HEK293 (cell line): ENCODE results near the gene PRPF6.

ENCODE experiments used
- ATF2 ChIP-seq: fragments of 450-650 bp; formaldehyde crosslinking; IDR thresholded peaks from 2 replicates; pipeline ENCODE4 v1.5.1; 2016; ENCODE audit warnings: missing biosample characterization, missing genetic modification characterization, low read depth
- BCL11A ChIP-seq: fragments of 450-650 bp; formaldehyde crosslinking; IDR thresholded peaks from 2 replicates; pipeline ENCODE4 v1.5.1; 2016; ENCODE audit warnings: low read depth, missing biosample characterization, missing genetic modification characterization
- INSM2 ChIP-seq: fragments of 450-650 bp; formaldehyde crosslinking; IDR thresholded peaks from 2 replicates; pipeline ENCODE4 v1.5.1; 2016; ENCODE audit warnings: missing biosample characterization, missing genetic modification characterization
- KLF1 ChIP-seq: fragments of 450-650 bp; formaldehyde crosslinking; IDR thresholded peaks from 2 replicates; pipeline ENCODE4 v1.5.1; 2016; ENCODE audit warnings: missing biosample characterization, missing genetic modification characterization
- KLF9 ChIP-seq: fragments of 450-650 bp; formaldehyde crosslinking; IDR thresholded peaks from 2 replicates; pipeline ENCODE4 v1.5.1; 2016; ENCODE audit warnings: missing biosample characterization, missing genetic modification characterization, low read depth
- PRDM1 ChIP-seq: fragments of 450-650 bp; formaldehyde crosslinking; IDR thresholded peaks from 2 replicates; pipeline ENCODE4; 2016; ENCODE audit warnings: missing biosample characterization, missing genetic modification characterization
- REPIN1 ChIP-seq: fragments of 450-650 bp; formaldehyde crosslinking; IDR thresholded peaks from 2 replicates; pipeline ENCODE4 v1.5.1; 2017; ENCODE audit warnings: missing biosample characterization, missing genetic modification characterization, low read depth
- SALL2 ChIP-seq: fragments of 450-650 bp; formaldehyde crosslinking; IDR thresholded peaks from 2 replicates; pipeline ENCODE4 v1.5.0; 2017; ENCODE audit warnings: missing biosample characterization, mild to moderate bottlenecking, missing genetic modification characterization, borderline replicate concordance
- SCRT2 ChIP-seq: fragments of 450-650 bp; formaldehyde crosslinking; IDR thresholded peaks from 2 replicates; pipeline ENCODE4 v1.5.1; 2016; ENCODE audit warnings: missing biosample characterization, missing genetic modification characterization
- SETDB1 ChIP-seq: IDR thresholded peaks from one replicate; pipeline ENCODE4 v1.6.1; 2017; ENCODE audit warnings: mild to moderate bottlenecking, low read length, moderate library complexity, mixed read lengths; ENCODE audit not compliant: insufficient read length
- ZBTB49 ChIP-seq: fragments of 450-650 bp; formaldehyde crosslinking; IDR thresholded peaks from 2 replicates; pipeline ENCODE4 v1.5.1; 2016; ENCODE audit warnings: missing biosample characterization, missing genetic modification characterization, low read depth
- ZFP37 ChIP-seq: fragments of 450-650 bp; formaldehyde crosslinking; IDR thresholded peaks from 2 replicates; pipeline ENCODE4 v1.5.1; 2016; ENCODE audit warnings: missing biosample characterization, missing genetic modification characterization
- ZNF121 ChIP-seq: fragments of 450-650 bp; formaldehyde crosslinking; IDR thresholded peaks from 2 replicates; pipeline ENCODE4 v1.5.1; 2016; ENCODE audit warnings: missing biosample characterization, missing genetic modification characterization
- ZNF132 ChIP-seq: fragments of 450-650 bp; formaldehyde crosslinking; IDR thresholded peaks from 2 replicates; pipeline ENCODE4 v1.5.1; 2017; ENCODE audit warnings: missing biosample characterization, missing genetic modification characterization, borderline replicate concordance
- ZNF133 ChIP-seq: fragments of 450-650 bp; formaldehyde crosslinking; IDR thresholded peaks from 2 replicates; pipeline ENCODE4 v1.5.1; 2016; ENCODE audit warnings: missing biosample characterization, missing genetic modification characterization
- ZNF155 ChIP-seq: fragments of 450-650 bp; formaldehyde crosslinking; IDR thresholded peaks from 2 replicates; pipeline ENCODE4 v1.5.1; 2016; ENCODE audit warnings: missing biosample characterization, missing genetic modification characterization
- ZNF16 ChIP-seq: fragments of 450-650 bp; formaldehyde crosslinking; IDR thresholded peaks from 2 replicates; pipeline ENCODE4 v1.5.1; 2016; ENCODE audit warnings: low read depth, missing biosample characterization, missing genetic modification characterization
- ZNF2 ChIP-seq: fragments of 450-650 bp; formaldehyde crosslinking; IDR thresholded peaks from 2 replicates; pipeline ENCODE4 v1.5.1; 2016; ENCODE audit warnings: missing biosample characterization, missing genetic modification characterization
- ZNF350 ChIP-seq: fragments of 450-650 bp; formaldehyde crosslinking; IDR thresholded peaks from 2 replicates; pipeline ENCODE4 v1.5.0; 2017; ENCODE audit warnings: missing biosample characterization, mild to moderate bottlenecking, missing genetic modification characterization
- ZNF501 ChIP-seq: fragments of 450-650 bp; formaldehyde crosslinking; IDR thresholded peaks from 2 replicates; pipeline ENCODE4 v1.5.1; 2016; ENCODE audit warnings: missing biosample characterization, missing genetic modification characterization
- ZNF510 ChIP-seq: fragments of 450-650 bp; formaldehyde crosslinking; IDR thresholded peaks from 2 replicates; pipeline ENCODE4 v1.5.1; 2018; ENCODE audit warnings: mild to moderate bottlenecking, missing genetic modification characterization, missing biosample characterization; ENCODE audit not compliant: insufficient replicate concordance
- ZNF654 ChIP-seq: fragments of 450-650 bp; formaldehyde crosslinking; IDR thresholded peaks from 2 replicates; pipeline ENCODE4 v1.5.1; 2016; ENCODE audit warnings: low read depth, missing biosample characterization, missing genetic modification characterization
- ZNF664 ChIP-seq: fragments of 450-650 bp; formaldehyde crosslinking; IDR thresholded peaks from 2 replicates; pipeline ENCODE4 v1.5.1; 2016; ENCODE audit warnings: missing biosample characterization, missing genetic modification characterization
- ZNF747 ChIP-seq: fragments of 450-650 bp; formaldehyde crosslinking; IDR thresholded peaks from 2 replicates; pipeline ENCODE4 v1.5.1; 2016; ENCODE audit warnings: missing biosample characterization, missing genetic modification characterization
- ZNF76 ChIP-seq: fragments of 450-650 bp; formaldehyde crosslinking; IDR thresholded peaks from 2 replicates; pipeline ENCODE4; 2016; ENCODE audit warnings: low read depth, missing biosample characterization, missing genetic modification characterization, borderline replicate concordance
- ZSCAN16 ChIP-seq: fragments of 450-650 bp; formaldehyde crosslinking; IDR thresholded peaks from 2 replicates; pipeline ENCODE4 v1.5.1; 2016; ENCODE audit warnings: missing biosample characterization, missing genetic modification characterization
- TF ChIP-seq, protein P1 (sequence below): fragments of 450-650 bp; formaldehyde crosslinking; IDR thresholded peaks from 2 replicates; pipeline ENCODE4; 2016; ENCODE audit warnings: missing biosample characterization, missing genetic modification characterization
- TF ChIP-seq, protein P2 (sequence below): fragments of 450-650 bp; formaldehyde crosslinking; IDR thresholded peaks from 2 replicates; pipeline ENCODE4 v1.5.1; 2016; ENCODE audit warnings: missing biosample characterization, missing genetic modification characterization
- TF ChIP-seq, protein P3 (sequence below): fragments of 450-650 bp; formaldehyde crosslinking; IDR thresholded peaks from 2 replicates; pipeline ENCODE4 v1.5.1; 2016; ENCODE audit warnings: missing biosample characterization, missing genetic modification characterization

PRPF6 gene

GRCh38 chr20:63973636-63974401 is 7.1 kb upstream of the PRPF6 start (continued):
- TF ChIP-seq ZNF133 (tag by site-specific recombination) (no peak), ZNF501 (no peak), ZNF76 (tag by site-specific recombination) (peak; percentile 37; the same call in 1 of the 2 replicates), ZNF155 (tag by site-specific recombination) (no peak), ZNF350 (tag by site-specific recombination) (no peak), ZNF16 (tag by site-specific recombination) (no peak), REPIN1 (no peak), ZNF121 (tag by site-specific recombination) (peak; percentile 47; the same call in 1 of the 2 replicates), PRDM1 (tag by site-specific recombination) (no peak), BCL11A (tag by site-specific recombination) (0 out of 2 replicates have a peak, but pooled peaks have one; percentile 14), ZSCAN16 (tag by site-specific recombination) (no peak), KLF9 (tag by site-specific recombination) (peak; percentile 68), ZNF664 (tag by site-specific recombination) (no peak), ZFP37 (tag by site-specific recombination) (no peak), ATF2 (tag by site-specific recombination) (no peak), ZNF747 (tag by site-specific recombination) (no peak), ZNF132 (tag by site-specific recombination) (no peak), SALL2 (tag by site-specific recombination) (no peak), ZBTB49 (tag by site-specific recombination) (no peak), INSM2 (tag by site-specific recombination) (no peak), ZNF2 (tag by site-specific recombination) (peak; percentile 53; the same call in 1 of the 2 replicates), KLF1 (peak; percentile 82), SETDB1 (no peak), SCRT2 (no peak; the same call in 1 of the 2 replicates), ZNF510 (no peak), ZNF654 (tag by site-specific recombination) (peak; percentile 83)
- TF ChIP-seq, protein P1, sequence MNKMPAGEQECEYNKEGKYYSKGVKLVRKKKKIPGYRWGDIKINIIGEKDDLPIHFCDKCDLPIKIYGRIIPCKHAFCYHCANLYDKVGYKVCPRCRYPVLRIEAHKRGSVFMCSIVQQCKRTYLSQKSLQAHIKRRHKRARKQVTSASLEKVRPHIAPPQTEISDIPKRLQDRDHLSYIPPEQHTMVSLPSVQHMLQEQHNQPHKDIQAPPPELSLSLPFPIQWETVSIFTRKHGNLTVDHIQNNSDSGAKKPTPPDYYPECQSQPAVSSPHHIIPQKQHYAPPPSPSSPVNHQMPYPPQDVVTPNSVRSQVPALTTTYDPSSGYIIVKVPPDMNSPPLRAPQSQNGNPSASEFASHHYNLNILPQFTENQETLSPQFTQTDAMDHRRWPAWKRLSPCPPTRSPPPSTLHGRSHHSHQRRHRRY (tag by site-specific recombination), result no peak
- TF ChIP-seq, protein P2, sequence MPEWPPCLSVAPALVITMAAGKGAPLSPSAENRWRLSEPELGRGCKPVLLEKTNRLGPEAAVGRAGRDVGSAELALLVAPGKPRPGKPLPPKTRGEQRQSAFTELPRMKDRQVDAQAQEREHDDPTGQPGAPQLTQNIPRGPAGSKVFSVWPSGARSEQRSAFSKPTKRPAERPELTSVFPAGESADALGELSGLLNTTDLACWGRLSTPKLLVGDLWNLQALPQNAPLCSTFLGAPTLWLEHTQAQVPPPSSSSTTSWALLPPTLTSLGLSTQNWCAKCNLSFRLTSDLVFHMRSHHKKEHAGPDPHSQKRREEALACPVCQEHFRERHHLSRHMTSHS (tag by site-specific recombination), result no peak
- TF ChIP-seq, protein P3, sequence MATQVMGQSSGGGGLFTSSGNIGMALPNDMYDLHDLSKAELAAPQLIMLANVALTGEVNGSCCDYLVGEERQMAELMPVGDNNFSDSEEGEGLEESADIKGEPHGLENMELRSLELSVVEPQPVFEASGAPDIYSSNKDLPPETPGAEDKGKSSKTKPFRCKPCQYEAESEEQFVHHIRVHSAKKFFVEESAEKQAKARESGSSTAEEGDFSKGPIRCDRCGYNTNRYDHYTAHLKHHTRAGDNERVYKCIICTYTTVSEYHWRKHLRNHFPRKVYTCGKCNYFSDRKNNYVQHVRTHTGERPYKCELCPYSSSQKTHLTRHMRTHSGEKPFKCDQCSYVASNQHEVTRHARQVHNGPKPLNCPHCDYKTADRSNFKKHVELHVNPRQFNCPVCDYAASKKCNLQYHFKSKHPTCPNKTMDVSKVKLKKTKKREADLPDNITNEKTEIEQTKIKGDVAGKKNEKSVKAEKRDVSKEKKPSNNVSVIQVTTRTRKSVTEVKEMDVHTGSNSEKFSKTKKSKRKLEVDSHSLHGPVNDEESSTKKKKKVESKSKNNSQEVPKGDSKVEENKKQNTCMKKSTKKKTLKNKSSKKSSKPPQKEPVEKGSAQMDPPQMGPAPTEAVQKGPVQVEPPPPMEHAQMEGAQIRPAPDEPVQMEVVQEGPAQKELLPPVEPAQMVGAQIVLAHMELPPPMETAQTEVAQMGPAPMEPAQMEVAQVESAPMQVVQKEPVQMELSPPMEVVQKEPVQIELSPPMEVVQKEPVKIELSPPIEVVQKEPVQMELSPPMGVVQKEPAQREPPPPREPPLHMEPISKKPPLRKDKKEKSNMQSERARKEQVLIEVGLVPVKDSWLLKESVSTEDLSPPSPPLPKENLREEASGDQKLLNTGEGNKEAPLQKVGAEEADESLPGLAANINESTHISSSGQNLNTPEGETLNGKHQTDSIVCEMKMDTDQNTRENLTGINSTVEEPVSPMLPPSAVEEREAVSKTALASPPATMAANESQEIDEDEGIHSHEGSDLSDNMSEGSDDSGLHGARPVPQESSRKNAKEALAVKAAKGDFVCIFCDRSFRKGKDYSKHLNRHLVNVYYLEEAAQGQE (tag by site-specific recombination), result peak; percentile 71
